PC-3 (cell line): ENCODE results near the gene ANK3. TPM values are rescaled to one million over a fixed set of nuclear protein-coding genes. Genes with fewer than 3 reads are reported as not detected.

Experiments used
- ATAC-seq: fragments of 200-7000 bp; cut with Tn5 transposase; 2 replicates; pipeline ENCODE4 v1.9.1; 2020; ENCODE audit warnings: mild to moderate bottlenecking, moderate library complexity
- BruUV-seq: library from RNA; stranded (reverse); fragments of 400-500 nt; replicated peaks from 2 replicates; lab custom pipeline; 2021; lab: Mats Ljungman, UMichigan
- CTCF ChIA-PET: fragments of 300-600 bp; sonication (Branson Sonifier 250); formaldehyde crosslinking; loops from one replicate; lab custom pipeline; 2022; ENCODE audit warnings: antibody characterized with exemption; lab: Charles Lee
- POLR2A ChIA-PET: fragments of 300-600 bp; sonication (Branson Sonifier 250); formaldehyde crosslinking; loops from one replicate; lab custom pipeline; 2022; ENCODE audit warnings: antibody characterized with exemption; ENCODE audit not compliant: unreplicated experiment; lab: Charles Lee
- DNase-seq: peaks from one replicate; pipeline ENCODE4 v3.0.0-alpha.2; 2015
- H2AFZ ChIP-seq: fragments of 300-600 bp; sonication (generic); 2 replicates; pipeline ENCODE4 v1.6.0; 2016; ENCODE audit warnings: antibody characterized with exemption, low read length
- H3F3A ChIP-seq: fragments of 300-600 bp; sonication (generic); one replicate; pipeline ENCODE4 v1.6.0; 2017; ENCODE audit warnings: antibody characterized with exemption, low read length, control low read depth, mild to moderate bottlenecking; ENCODE audit not compliant: unreplicated experiment
- H3K27ac ChIP-seq: fragments of 300-600 bp; sonication (generic); 2 replicates; pipeline ENCODE4 v1.5.1; 2016; ENCODE audit warnings: mild to moderate bottlenecking, low read length
- H3K27me3 ChIP-seq: fragments of 300-600 bp; sonication (generic); 2 replicates; pipeline ENCODE4 v1.6.1; 2016; ENCODE audit warnings: low read length, mixed read lengths
- H3K36me3 ChIP-seq: fragments of 300-600 bp; sonication (generic); 2 replicates; pipeline ENCODE4 v1.6.1; 2016; ENCODE audit warnings: low read depth, mixed run types, low read length, mixed read lengths
- H3K4me1 ChIP-seq: fragments of 300-600 bp; sonication (generic); 2 replicates; pipeline ENCODE4 v1.5.1; 2016; ENCODE audit warnings: low read length; ENCODE audit not compliant: insufficient read depth
- H3K4me2 ChIP-seq: fragments of 300-600 bp; sonication (generic); 2 replicates; pipeline ENCODE4 v1.6.0; 2016; ENCODE audit warnings: low read length
- H3K4me3 ChIP-seq: fragments of 300-600 bp; sonication (generic); 2 replicates; pipeline ENCODE4 v1.5.1; 2016; ENCODE audit warnings: mild to moderate bottlenecking, low read length, mixed read lengths
- H3K79me2 ChIP-seq: fragments of 300-600 bp; sonication (generic); 2 replicates; pipeline ENCODE4 v1.6.1; 2017; ENCODE audit warnings: low read length, mixed read lengths
- H3K9ac ChIP-seq: fragments of 300-600 bp; sonication (generic); 2 replicates; pipeline ENCODE4 v1.6.0; 2016; ENCODE audit warnings: mild to moderate bottlenecking, low read length
- H3K9me2 ChIP-seq: fragments of 300-600 bp; sonication (generic); replicated peaks from 2 replicates; pipeline ENCODE4 v1.6.1; 2016; ENCODE audit warnings: mixed run types, low read length, mixed read lengths
- H3K9me3 ChIP-seq: fragments of 300-600 bp; sonication (generic); 2 replicates; pipeline ENCODE4 v1.6.1; 2016; ENCODE audit warnings: low read length, mixed read lengths
- H4K20me1 ChIP-seq: fragments of 300-600 bp; sonication (generic); 2 replicates; pipeline ENCODE4 v1.6.1; 2016; ENCODE audit warnings: low read length, mixed read lengths
- EZH2 ChIP-seq: fragments of 300-600 bp; sonication (generic); IDR thresholded peaks from one replicate; pipeline ENCODE4 v1.6.1; 2017; ENCODE audit warnings: antibody characterized with exemption, mild to moderate bottlenecking, low read length; ENCODE audit not compliant: unreplicated experiment
- EZH2phosphoT487 ChIP-seq: fragments of 300-600 bp; sonication (generic); IDR thresholded peaks from 2 replicates; pipeline ENCODE4 v1.6.1; 2018; ENCODE audit warnings: mild to moderate bottlenecking, antibody characterized with exemption, low read length, borderline replicate concordance
- intact Hi-C: fragments of 100-400 bp; cut with micrococcal nuclease; formaldehyde crosslinking; loops from 2 replicates; pipeline ENCODE4 v1.9.0; 2023
- total RNA-seq: library from RNA; depleted of rRNA; stranded (reverse); fragments of >200 nt; gene quantifications from 2 replicates; pipeline ENCODE4 v1.2.3, GENCODE V29; 2014
- TF ChIP-seq, protein P1 (sequence below): fragments of 300-600 bp; sonication (generic); conservative IDR thresholded peaks from 2 replicates; pipeline ENCODE4 v1.5.1; 2017; ENCODE audit warnings: antibody characterized with exemption, low read depth, mild to moderate bottlenecking, low read length

The ANK3 gene
- total RNA-seq, 1 experiment from 2014 or later = 29.5 TPM

DNA sequence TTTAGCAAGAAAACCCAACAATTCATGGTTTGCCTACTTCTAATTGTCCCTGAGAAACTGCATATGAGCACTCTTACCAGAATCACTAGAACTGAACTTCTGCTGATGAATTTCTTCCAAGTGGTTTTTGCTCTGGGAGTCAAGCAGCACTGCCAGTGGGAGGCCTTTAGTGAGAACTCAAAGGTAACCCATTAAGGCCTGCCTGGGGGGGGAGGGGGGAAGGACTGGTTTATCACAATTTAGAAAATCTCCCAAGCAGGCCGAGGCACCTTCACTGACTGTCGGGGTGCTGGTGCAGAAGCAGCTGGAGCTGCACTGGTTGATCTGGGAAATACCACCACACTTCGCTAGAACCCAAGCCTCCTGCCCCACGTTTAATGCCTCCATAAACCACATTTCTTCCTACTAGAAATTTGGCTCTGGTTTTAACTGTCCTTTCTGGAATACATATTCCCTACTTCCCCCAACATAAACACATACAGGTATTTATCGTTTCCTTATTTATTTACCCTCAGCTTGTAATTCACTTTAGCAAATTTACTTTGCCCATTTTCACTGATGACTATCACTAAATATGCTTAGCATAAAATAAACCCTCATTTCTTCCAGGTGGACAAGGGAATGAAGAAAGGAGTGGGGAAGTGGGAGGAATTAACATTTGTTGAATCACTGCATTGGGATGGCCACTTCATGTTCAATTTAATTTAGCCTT lies 14.2 kb downstream of the ANK3 start:
- Histone ChIP-seq H3F3A (no peaks in the 10 kb centered on the region), H3K9me3 (no peaks in the 10 kb centered on the region), H3K4me2 (no peak overlapping the region), H3K9me2 (no peaks in the 10 kb centered on the region), H3K27ac (no peak overlapping the region), H2AFZ (no peak overlapping the region), H3K4me3 (no peak overlapping the region), H3K27me3 (no peaks in the 10 kb centered on the region), H3K36me3 (no peaks in the 10 kb centered on the region), H3K79me2 (no peaks in the 10 kb centered on the region), H3K9ac (no peak overlapping the region), H3K4me1 (peaks cover 26% of the 10 kb centered on the region), H4K20me1 (no peaks in the 10 kb centered on the region)
- intact Hi-C loops = loop anchor here (1.0 to 2.0 kb wide), 3 partner anchors 9 to 93 kb away; no protein-coding TSS in a partner anchor
- no peak for TF ChIP-seq EZH2
- TF ChIP-seq, protein P1, sequence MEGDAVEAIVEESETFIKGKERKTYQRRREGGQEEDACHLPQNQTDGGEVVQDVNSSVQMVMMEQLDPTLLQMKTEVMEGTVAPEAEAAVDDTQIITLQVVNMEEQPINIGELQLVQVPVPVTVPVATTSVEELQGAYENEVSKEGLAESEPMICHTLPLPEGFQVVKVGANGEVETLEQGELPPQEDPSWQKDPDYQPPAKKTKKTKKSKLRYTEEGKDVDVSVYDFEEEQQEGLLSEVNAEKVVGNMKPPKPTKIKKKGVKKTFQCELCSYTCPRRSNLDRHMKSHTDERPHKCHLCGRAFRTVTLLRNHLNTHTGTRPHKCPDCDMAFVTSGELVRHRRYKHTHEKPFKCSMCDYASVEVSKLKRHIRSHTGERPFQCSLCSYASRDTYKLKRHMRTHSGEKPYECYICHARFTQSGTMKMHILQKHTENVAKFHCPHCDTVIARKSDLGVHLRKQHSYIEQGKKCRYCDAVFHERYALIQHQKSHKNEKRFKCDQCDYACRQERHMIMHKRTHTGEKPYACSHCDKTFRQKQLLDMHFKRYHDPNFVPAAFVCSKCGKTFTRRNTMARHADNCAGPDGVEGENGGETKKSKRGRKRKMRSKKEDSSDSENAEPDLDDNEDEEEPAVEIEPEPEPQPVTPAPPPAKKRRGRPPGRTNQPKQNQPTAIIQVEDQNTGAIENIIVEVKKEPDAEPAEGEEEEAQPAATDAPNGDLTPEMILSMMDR = no peak
- TF ChIP-seq EZH2phosphoT487 = no peak
- ChIA-PET CTCF (interaction anchor here (0.6 to 0.7 kb wide), 2 partner anchors 150 to 171 kb away, joined by 3 read pairs; no protein-coding TSS in a partner anchor), POLR2A (no interaction called here)
- DNase-seq (peak; percentile 64), ATAC-seq (peak; percentile 90)
- no TSS peak for BruUV-seq

DNA sequence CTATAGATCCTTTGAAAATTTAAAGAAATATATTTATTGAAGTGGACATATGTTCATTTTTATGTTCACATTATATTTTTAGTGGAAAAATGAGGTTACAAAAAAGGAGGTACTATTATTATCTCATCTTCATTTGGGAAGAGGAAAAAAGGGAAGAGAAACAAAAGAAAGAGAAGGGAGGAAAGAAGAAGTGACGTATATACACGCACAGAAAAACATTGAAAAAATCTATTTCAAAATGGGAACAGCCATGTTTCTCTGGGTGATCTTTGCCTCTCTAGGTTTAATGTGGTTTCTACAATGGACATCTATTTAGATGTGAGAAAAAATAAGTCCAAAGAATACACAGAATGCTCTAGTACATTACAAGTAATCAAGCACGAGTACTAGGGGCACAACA lies 14.8 kb downstream of the ANK3 start:
- Histone ChIP-seq H3K4me1 (peaks cover 26% of the 10 kb centered on the region), H3K36me3 (no peaks in the 10 kb centered on the region), H3K79me2 (no peaks in the 10 kb centered on the region), H3F3A (no peaks in the 10 kb centered on the region), H2AFZ (no peak overlapping the region), H3K27me3 (no peaks in the 10 kb centered on the region), H3K9ac (no peak overlapping the region), H4K20me1 (no peaks in the 10 kb centered on the region), H3K9me3 (no peaks in the 10 kb centered on the region), H3K27ac (no peak overlapping the region), H3K9me2 (no peaks in the 10 kb centered on the region), H3K4me2 (no peak overlapping the region), H3K4me3 (no peak overlapping the region)
- CTCF ChIA-PET = no interaction called here
- BruUV-seq = no TSS peak
- POLR2A ChIA-PET = no interaction called here
- intact Hi-C loops = loop anchor here (1.0 to 2.0 kb wide), 3 partner anchors 9 to 92 kb away; no protein-coding TSS in a partner anchor
- TF ChIP-seq, protein P1 = no peak
- no peak for TF ChIP-seq EZH2phosphoT487
- TF ChIP-seq EZH2 = no peak
- ATAC-seq (no peak), DNase-seq (no peak)

DNA sequence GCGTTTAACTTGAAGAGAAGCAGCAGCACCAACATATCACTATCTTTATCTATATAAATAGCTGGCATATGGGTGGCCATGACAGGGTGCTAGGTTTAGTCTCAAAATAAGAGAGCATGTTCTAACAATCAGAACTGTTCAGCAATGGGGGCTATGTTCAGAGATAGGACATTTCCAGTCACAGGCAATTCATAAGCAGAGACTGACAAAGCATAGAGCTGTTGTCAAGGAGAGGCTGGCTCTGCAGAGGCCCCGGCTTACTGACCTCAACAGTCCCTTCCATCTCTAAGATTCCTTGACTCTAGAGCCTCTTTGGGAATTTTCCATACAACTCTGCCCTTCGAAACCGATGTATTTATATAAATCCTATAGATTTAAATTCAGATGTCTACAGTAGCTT lies 17.2 kb downstream of the ANK3 start:
- no peak overlapping the region for H3K9ac ChIP-seq
- no peaks in the 10 kb centered on the region for H3K27me3 ChIP-seq
- no peak overlapping the region for H2AFZ ChIP-seq
- no peaks in the 10 kb centered on the region for H4K20me1 ChIP-seq
- H3K4me1 ChIP-seq = peaks cover 17% of the 10 kb centered on the region
- intact Hi-C loops = no loop called here
- H3K36me3 ChIP-seq = no peaks in the 10 kb centered on the region
- H3K4me3 ChIP-seq = no peak overlapping the region
- ATAC-seq (no peak), DNase-seq (no peak)
- no peak overlapping the region for H3K4me2 ChIP-seq
- no peak overlapping the region for H3K27ac ChIP-seq
- POLR2A ChIA-PET = no interaction called here
- CTCF ChIA-PET = interaction anchor here (0.6 kb wide), 1 partner anchor 94 kb away, joined by 3 read pairs; no protein-coding TSS in a partner anchor
- H3K79me2 ChIP-seq = no peaks in the 10 kb centered on the region
- H3K9me3 ChIP-seq = no peaks in the 10 kb centered on the region
- BruUV-seq = no TSS peak
- no peaks in the 10 kb centered on the region for H3F3A ChIP-seq
- H3K9me2 ChIP-seq = no peaks in the 10 kb centered on the region
- no peak for TF ChIP-seq EZH2
- TF ChIP-seq, protein P1 = no peak
- no peak for TF ChIP-seq EZH2phosphoT487
